Activated naive CD4-positive, alpha-beta T cell treated with anti-CD3 and anti-CD28 coated beads, Interleukin-2, amount 50 U/mL, for 72 hours (primary cell): Measurements from ENCODE around the gene MYO3B. TPM values are rescaled to one million over a fixed set of nuclear protein-coding genes. Genes with fewer than 3 reads are reported as not detected.
A peak's percentile ranks its signal among the peaks of the same experiment; 100 is the strongest.

Experiments
- ATAC-seq, 2 donors: fragments of 150-1000 bp; cut with Tn5 transposase; 2 replicates each; pipeline ENCODE4 v1.10.0; 2021; ENCODE audit warnings: mild to moderate bottlenecking in 2 of 2, moderate library complexity in 2 of 2
- DNase-seq, 2 donors: peaks; one replicate each; pipeline ENCODE4 v3.0.0; 2021 to 2022; ENCODE audit warnings: low spot score in 2 of 2
- H3K27ac Mint-ChIP-seq, 2 donors: one replicate each; pipeline ENCODE4 v1.8.0; 2022; ENCODE audit warnings: mild to moderate bottlenecking in 2 of 2, mixed read lengths in 2 of 2
- H3K36me3 Mint-ChIP-seq, 2 donors: one replicate each; pipeline ENCODE4 v1.8.0; 2022; ENCODE audit warnings: mixed read lengths in 2 of 2
- H3K9me3 Mint-ChIP-seq, 2 donors: one replicate each; pipeline ENCODE4 v1.8.0; 2022; ENCODE audit warnings: mixed read lengths in 2 of 2
- total RNA-seq, 2 donors: library from RNA; stranded (reverse); gene quantifications; one replicate each; pipeline ENCODE4 v1.2.3, GENCODE V29; 2022

The MYO3B gene
- total RNA-seq, 2 donors from 2014 or later: 0.18 to 0.27 TPM

DNA sequence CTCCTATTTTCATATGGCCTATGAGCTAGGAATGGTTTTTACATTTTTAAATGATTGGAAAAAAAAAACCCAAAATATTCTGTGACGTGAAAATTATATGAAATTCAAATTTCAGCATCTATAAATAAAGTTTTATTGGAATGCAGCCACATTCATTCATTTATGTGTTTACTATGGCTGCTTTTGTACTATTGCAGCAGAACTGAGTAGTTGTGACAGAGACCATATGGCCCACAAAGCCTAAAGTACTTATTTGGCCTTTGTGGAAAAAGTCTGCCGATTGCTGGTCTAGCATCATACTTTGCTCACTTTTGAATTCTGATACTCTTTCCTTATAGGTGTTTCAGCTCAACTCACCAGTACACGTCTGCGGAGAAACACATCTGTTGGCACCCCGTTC lies 39.0 kb downstream of the MYO3B start:
- Mint-ChIP-seq H3K27ac (no peak overlapping the region), H3K9me3 (no peaks in the 10 kb centered on the region), H3K36me3 (no peaks in the 10 kb centered on the region)
- DNase-seq (no peak), ATAC-seq (no peak)

DNA sequence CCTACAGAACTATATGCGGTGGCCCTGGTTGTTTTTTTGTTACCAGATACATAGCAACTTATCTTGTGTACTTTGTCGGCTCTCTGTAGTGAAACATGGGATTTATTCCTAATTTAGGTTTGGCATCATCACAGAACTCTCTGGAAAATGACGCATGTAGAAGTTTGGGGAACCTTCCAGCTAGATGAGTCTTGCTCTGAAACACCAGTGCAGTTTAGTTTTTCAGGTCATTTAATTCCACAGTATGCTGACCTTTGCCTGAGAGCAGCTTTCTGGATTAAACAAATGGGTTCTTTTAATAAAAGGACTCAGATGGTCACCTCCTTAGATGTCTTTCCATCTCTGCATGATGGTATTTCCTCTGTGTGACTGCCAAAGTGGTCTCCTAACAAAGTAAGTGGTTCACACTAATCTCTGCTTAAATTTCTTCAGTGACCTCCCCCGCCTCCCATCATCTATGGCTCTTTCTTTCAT lies 39.9 kb downstream of the MYO3B start:
- no peak overlapping the region for H3K27ac Mint-ChIP-seq
- no peaks in the 10 kb centered on the region for H3K36me3 Mint-ChIP-seq
- DNase-seq (no peak), ATAC-seq (no peak)
- H3K9me3 Mint-ChIP-seq: no peaks in the 10 kb centered on the region

DNA sequence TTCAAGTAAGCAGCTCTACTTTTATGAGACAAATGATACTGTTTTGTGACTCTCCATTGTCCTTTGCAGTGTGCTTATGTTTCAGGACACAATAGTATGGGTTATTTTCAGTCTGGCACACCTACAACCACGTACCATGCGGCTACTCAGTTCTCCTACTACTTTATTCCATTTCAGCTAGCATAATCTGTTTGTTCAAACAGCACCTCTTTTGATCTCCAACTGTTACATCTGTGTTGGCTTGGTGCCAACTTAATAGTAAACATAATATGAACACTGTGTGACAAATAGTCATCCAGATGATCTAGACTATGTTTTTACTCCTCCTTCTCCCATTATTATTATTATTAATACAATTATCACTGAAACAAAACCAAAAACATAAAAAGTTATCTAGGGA lies 40.5 kb downstream of the MYO3B start:
- no peak overlapping the region for H3K27ac Mint-ChIP-seq
- no peaks in the 10 kb centered on the region for H3K9me3 Mint-ChIP-seq
- H3K36me3 Mint-ChIP-seq: no peaks in the 10 kb centered on the region
- no peak for DNase-seq
- ATAC-seq: no peak

DNA sequence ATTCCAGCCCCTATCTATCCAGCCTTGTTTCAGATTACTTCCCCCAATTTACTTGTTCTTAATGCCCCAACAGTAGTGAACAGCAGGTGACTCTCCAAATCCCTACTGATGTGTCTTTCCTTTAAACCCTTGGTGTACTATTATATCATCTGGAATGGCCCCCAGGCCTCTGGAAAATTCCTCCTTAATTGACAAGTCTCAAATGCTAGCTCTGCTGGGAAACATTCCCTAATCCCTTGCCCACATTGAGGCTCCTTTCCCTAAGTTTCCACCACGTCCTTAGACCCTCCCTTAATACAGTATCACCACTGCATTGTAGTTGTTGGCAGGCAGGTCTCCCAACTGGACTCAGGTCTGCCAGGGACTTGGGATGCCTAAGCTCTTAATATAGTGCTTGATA lies 41.0 kb downstream of the MYO3B start:
- H3K27ac Mint-ChIP-seq: no peak overlapping the region
- no peaks in the 10 kb centered on the region for H3K36me3 Mint-ChIP-seq
- DNase-seq: no peak
- no peaks in the 10 kb centered on the region for H3K9me3 Mint-ChIP-seq
- ATAC-seq: no peak

DNA sequence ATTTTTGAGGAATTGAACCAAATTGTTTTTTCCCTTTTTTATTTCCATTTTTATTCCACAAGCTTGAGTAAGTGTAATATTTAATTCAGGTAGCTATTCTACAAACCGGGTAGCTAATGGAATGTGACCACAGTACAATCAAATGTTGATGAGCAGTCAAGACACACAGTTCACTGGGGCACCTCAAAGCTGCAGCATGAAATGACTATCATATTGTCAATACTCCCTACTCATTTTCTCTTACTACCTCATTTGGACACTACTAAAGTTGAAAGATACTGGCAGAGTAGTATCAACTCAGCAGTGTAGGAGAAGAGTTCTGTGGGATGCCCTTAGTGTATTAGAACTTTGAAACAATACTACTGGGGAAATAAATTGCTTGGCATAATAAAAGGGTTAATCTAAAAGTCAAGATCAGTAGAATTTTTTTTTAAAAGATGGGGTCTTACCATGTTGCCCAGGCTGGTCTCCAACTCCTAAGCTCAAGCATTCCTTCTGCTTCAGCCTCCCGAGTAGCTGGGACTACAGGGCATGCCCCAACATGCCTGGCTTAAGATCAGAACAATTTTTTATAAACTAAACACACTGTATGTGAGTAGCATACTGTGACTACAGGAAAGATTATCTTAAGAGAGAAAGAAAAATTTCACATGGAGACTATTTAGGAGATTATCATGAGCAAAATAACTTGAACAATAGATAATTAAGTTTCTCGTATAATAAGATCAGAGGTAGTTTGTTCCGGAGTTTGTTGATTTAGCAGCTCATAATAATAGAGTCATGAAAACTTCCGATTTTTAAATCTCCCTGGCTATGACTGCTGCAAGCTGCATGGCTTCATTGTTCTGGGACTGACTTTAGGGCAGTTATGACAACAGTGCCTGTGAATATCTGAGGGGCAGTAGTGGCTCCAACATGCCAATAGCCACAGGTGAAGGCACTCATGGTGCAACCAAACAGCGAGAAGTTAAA lies 43.7 kb downstream of the MYO3B start:
- H3K27ac Mint-ChIP-seq: peak overlapping the region in 1 of 2 donors; percentile 38
- H3K36me3 Mint-ChIP-seq: no peaks in the 10 kb centered on the region
- no peak for ATAC-seq
- DNase-seq: no peak
- no peaks in the 10 kb centered on the region for H3K9me3 Mint-ChIP-seq

DNA sequence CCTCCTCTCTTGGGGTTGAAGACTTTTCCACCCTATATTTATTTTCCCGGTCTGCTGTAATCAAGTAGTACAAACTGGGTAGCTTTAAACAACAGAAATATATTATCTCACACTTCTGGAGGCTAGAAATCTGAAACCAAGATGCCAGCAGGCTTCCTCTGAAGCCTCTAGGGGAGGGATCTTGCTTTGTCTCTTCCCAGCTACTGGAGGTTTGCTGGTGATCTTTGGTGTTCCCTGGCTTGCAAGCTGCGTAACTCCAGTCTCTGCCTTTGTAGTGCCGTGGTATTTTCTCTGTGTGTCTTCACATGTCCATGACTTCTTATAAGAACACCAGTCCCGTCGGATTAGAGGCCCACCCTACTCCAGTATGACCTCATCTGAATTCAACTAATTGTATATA lies 44.4 kb downstream of the MYO3B start:
- Mint-ChIP-seq H3K27ac (peak overlapping the region in 1 of 2 donors; percentile 38), H3K9me3 (no peaks in the 10 kb centered on the region), H3K36me3 (no peaks in the 10 kb centered on the region)
- ATAC-seq (no peak), DNase-seq (no peak)

DNA sequence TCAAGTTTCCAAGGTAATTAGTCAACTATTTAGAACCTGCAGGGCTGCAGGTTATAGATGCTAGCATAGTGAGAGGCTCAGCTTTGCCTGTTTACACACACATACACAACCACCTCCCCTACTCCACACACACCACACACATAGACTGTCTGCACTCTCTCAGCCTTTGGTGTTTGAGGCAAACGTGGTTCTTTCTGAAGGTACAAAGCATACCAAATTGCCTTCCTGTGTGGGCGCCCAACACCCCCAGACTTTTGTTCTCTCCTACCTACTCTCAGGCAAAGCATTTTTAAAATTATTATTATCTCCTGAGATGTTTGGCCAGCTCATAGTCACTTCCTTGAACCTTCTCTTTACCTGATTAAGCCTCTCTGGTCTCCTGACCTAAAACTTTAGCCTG lies 44.9 kb downstream of the MYO3B start:
- Mint-ChIP-seq H3K36me3 (no peaks in the 10 kb centered on the region), H3K27ac (no peak overlapping the region), H3K9me3 (no peaks in the 10 kb centered on the region)
- DNase-seq (no peak), ATAC-seq (no peak)

DNA sequence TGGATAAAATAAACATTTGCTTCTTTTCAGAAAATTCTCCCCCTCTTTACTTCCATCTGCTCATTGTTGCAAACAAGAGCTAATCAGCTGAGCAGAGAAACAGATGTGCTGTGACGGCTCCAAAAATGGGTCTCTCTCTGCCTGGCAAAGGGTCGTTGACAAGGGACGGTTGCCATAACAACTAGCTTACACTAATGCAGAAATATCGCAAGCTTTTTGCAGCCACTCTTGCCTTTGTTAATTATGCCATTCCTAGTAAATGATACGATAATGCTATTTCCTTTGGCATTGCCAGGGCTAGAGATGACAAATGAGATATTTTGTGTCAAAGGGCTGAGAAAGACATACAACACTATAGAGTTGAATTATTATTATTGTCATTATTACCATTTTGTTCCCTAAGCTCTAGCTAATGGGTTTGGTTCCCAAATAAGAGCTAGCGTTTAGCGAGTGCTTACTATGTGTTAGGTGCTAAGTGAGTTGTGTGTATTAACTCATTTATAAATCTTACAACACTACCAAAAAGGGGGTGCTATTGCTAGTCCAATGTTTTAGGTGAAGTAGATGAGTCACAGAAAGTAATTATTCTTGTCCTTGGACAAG lies 46.8 kb downstream of the MYO3B start:
- no peak for DNase-seq
- no peak for ATAC-seq
- no peak overlapping the region for H3K27ac Mint-ChIP-seq
- H3K36me3 Mint-ChIP-seq: no peaks in the 10 kb centered on the region
- no peaks in the 10 kb centered on the region for H3K9me3 Mint-ChIP-seq

DNA sequence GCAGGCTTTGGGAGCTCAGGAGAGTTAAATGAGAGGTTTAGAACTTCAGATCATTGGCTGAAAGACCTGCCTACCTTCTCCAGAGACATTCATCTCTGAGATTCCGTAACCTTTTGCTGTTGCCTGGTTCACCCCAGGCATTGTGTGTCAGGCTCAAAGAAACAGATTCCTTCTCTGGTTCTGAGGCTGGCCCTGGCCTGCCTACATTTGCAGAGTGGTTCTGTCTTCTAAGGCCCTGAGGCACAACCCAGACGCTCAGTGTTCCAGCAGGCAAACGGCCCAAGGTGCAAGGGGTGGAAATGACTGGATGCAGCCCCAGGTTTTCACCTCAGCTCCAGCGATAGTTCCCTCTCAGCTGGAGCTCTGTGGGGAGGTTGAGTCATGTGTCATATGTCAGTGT lies 48.3 kb downstream of the MYO3B start:
- Mint-ChIP-seq H3K36me3 (no peaks in the 10 kb centered on the region), H3K27ac (no peak overlapping the region), H3K9me3 (no peaks in the 10 kb centered on the region)
- DNase-seq (no peak), ATAC-seq (no peak)

DNA sequence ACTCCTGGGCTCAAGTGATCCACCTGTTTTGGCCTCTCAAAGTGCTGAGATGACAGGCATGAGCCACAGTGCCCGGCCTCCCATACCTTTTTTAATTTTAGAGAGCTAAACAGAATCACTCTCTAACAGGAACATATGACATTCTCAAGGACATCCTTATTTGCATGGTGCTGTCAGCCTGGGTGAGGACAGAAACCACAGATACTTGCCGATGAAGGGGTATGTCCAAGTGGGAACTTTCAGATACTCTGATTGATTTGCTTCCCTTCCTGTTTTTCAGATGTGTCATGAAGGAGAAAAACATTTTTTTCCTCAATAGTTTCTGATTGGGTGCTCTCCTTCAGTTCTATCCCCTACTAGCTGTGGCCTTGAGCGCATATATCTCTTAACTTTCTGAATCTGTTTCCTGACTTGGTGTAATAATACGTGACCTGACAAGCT lies 49.6 kb downstream of the MYO3B start:
- DNase-seq (no peak), ATAC-seq (no peak)
- Mint-ChIP-seq H3K36me3 (no peaks in the 10 kb centered on the region), H3K9me3 (no peaks in the 10 kb centered on the region), H3K27ac (no peak overlapping the region)

DNA sequence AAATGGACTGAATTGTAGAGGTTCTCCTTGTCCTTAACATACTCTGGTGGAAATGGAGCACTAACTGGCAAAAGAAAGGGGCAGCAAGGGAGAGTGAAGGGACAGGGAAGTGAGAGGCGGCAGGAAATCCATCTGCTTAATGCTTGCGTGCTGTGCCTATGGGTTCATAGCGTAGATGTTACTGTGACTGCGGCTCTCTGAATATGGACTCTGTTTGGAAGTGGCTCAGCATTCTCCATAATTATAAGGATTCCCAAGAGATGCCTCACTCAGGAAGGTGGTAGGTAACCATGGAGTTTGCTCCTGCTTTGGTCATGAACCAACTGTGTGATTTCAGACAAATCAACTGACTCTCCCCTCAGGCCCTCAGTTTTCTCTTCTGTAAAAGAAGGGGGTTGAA lies 50.0 kb downstream of the MYO3B start:
- Mint-ChIP-seq H3K36me3 (no peaks in the 10 kb centered on the region), H3K27ac (no peak overlapping the region), H3K9me3 (no peaks in the 10 kb centered on the region)
- ATAC-seq: no peak
- DNase-seq: no peak

DNA sequence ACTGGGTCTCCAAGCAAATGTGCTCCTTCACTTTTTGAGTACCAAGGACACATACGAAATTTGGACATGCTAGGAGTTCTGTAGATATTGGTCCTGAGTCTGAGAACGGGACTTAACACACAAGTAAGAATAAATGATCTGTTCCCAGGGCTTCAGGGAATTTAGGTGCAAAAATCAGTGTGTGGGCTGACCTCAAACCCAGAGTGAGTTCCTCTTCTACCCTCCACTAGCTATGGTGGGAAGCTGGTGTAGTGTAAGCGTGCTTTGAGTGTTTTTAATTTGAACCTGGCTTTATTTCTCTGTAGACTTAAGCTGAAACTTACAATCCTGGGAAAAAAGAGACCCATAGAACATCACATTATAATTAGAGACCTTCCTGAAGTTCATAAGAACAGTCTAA lies 50.5 kb downstream of the MYO3B start:
- ATAC-seq (no peak), DNase-seq (no peak)
- no peaks in the 10 kb centered on the region for H3K36me3 Mint-ChIP-seq
- no peaks in the 10 kb centered on the region for H3K9me3 Mint-ChIP-seq
- no peak overlapping the region for H3K27ac Mint-ChIP-seq

DNA sequence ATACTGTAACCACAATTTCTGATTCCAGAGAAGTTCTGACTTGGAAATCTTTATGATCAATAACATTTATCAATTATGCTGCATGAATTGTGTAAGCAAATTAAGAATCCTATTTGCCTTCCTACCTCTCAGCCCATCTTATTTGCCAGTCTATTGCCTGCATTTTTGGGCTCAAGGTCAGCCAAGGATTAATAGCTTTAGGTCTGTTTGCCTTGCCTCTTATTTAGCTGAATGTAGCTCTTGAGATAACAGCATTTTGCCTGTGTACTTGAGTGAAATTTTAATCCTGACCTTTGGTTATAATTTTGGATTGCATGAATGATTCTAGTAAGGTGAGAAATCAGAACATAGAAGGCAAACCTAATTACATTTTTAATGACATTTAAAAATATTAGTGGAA lies 51.2 kb downstream of the MYO3B start:
- ATAC-seq (no peak), DNase-seq (no peak)
- Mint-ChIP-seq H3K27ac (no peak overlapping the region), H3K36me3 (no peaks in the 10 kb centered on the region), H3K9me3 (no peaks in the 10 kb centered on the region)

DNA sequence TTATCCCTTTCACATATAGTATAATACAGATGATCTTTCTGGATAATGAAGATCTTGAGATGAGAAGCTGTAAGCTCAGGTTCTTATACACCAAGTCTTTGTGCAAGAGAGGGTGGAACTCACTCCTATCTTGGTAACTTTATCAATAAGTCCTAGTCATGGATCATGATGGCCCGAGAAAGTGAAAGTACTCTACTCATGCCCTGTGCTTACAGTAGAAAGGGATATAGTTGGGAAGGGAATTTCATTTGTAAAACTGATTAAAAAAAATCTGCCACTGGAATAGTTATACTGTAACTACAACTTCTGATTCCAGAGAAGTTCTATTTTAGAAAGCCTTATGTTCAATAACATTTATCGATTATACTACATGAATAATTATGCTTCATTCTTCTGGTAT lies 51.8 kb downstream of the MYO3B start:
- DNase-seq: no peak
- ATAC-seq: no peak
- Mint-ChIP-seq H3K36me3 (no peaks in the 10 kb centered on the region), H3K27ac (no peak overlapping the region), H3K9me3 (no peaks in the 10 kb centered on the region)

DNA sequence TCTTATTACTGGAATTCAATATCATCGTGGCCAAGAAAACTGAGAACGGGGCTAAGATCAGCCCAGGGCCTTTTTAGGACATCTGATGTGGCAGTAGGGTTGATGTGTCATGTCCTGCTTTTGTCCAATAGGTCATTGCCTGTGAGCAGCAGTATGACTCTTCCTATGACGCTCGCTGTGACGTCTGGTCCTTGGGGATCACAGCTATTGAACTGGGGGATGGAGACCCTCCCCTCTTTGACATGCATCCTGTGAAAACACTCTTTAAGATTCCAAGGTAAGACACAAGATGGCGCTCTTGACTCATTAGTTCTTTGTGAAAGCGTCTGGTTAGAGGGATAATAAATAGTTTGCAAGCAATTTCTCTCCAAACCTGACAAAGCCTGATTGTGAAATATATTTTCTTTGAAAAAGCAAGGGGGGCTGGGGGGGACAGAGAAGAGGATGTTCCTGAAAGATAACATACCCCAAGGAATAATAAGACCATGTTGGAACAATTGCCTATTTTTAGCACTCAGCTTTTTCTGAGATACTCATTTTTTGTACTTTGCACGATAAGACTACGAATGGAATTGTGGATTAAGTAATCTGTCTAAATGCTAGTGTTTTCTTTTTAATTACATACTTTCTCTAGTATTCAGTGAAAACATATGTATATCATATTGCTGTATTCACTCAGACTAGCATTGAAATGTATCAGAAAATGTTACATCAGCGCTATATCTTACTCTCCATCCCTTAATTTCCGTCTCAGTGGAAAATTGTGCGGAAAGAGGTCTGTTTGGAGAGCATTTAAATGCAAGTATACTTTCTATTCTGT lies 58.1 kb downstream of the MYO3B start:
- ATAC-seq: peak; percentile 37 to 52
- H3K27ac Mint-ChIP-seq: no peak overlapping the region
- DNase-seq: peak in 1 of 2 donors; percentile 46

DNA sequence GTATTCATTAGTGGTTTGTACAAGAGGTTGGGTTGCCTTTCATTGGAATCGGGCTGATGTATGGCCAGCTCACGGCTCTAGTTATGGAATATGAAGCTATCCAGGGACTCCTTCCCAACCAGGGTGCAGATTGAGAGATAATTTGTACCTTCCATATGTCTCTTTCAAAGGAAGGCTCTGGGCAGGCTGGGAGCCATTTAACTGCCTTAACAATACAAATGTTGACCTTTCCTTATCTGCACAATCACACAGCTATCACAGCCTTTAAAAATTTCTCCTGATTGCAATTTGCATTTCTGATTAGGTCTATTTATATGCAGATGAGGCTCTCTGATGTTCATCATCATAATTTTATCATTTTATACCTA lies 58.7 kb downstream of the MYO3B start:
- DNase-seq: no peak
- no peaks in the 10 kb centered on the region for H3K36me3 Mint-ChIP-seq
- H3K27ac Mint-ChIP-seq: no peak overlapping the region
- H3K9me3 Mint-ChIP-seq: no peaks in the 10 kb centered on the region
- ATAC-seq: no peak

More for the DNA sequence above, 58.1 kb downstream of the MYO3B start:
- Mint-ChIP-seq H3K36me3 (no peaks in the 10 kb centered on the region), H3K9me3 (no peaks in the 10 kb centered on the region)

DNA sequence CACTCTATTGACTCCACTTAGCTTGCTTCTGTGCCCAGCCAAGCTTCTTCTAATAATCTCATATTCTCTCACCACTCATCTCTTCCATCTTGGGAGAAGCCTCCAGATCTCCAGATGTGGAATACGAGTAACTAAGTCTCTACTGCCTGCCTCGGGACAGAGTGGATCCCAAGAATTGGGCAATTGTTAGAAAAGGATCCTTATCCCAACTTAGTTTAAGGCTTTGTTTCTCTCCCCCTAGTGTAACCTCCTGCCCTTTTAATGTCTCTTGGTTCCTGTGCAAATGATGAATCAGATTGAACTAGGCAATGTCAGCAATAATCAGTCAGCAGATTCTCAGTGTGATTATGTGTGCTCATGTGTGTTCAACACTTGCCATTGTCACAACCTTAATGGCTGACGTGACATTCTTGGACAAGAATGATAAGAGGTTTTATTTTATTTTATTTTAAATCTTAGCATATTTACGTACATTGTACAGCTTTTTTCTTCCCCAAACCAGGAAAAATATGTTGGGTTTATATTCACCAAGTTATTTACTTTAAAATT lies 59.7 kb downstream of the MYO3B start:
- no peak overlapping the region for H3K27ac Mint-ChIP-seq
- ATAC-seq (no peak), DNase-seq (no peak)
- H3K36me3 Mint-ChIP-seq: no peaks in the 10 kb centered on the region
- H3K9me3 Mint-ChIP-seq: no peaks in the 10 kb centered on the region
